ENCODE measurements around the gene NEK6.

DNA sequence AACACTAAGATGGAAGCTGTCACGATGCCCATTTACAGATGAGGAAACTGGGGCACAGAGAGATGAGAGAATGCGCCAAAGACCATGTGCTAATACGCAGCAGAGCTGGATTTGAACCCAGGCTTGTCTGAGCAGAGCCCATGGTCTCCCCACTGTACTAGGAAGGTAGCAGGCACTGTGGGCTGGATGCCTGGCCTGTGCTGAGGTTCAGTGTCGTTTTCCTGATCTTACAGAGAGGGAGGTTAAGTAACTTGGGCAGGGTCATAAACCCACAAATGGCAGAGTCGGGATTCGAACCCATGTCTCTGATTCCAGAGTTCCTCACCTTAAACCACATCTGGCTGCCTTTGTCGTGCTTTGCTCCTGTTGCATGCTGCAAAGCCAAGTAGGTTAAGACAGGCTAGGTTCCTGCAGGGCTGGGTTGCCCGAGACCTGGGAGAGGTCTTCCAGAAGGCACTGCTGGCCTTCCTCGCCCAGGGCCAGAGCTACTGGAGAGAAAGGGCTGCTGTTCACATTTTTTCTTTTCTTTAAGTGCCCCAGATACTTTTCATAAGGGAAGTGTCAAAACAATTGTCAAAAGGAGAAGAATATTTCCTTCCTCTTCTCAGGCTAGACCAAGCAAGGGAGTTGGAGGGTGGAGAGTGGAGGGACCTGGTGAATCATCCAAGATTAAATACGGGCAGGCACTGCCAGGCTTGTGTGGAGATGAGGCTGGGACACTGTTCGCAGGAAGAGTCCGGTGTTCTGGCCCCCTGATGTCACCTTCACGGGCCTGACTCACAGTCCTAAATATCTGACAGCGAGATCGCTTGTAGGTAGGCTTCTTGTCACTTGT lies 3.2 kb downstream of the NEK6 start:
- TF ChIP-seq ZNF274 (IDR thresholded peaks at IDR 0.05; ENCODE audit: low read depth, low read length) (no peak), YY1 (IDR thresholded peaks at IDR 0.05; ENCODE audit: insufficient read depth, insufficient read length) (no peak)

Data from NT2/D1 (cell line).